GM19372 (cell line): ENCODE results near the gene BIRC7.
"Not testable (repeated sequence)": the region's sequence is repeated elsewhere in the genome, so short reads cannot be mapped to it uniquely, and the experiment has no call there.

Experiments
- ATAC-seq: cut with Tn5 transposase; IDR thresholded peaks from one replicate; pipeline ENCODE4 v1.9.1; 2021; ENCODE audit warnings: mild to moderate bottlenecking, low read depth, moderate library complexity; ENCODE audit not compliant: unreplicated experiment

BIRC7 gene

DNA sequence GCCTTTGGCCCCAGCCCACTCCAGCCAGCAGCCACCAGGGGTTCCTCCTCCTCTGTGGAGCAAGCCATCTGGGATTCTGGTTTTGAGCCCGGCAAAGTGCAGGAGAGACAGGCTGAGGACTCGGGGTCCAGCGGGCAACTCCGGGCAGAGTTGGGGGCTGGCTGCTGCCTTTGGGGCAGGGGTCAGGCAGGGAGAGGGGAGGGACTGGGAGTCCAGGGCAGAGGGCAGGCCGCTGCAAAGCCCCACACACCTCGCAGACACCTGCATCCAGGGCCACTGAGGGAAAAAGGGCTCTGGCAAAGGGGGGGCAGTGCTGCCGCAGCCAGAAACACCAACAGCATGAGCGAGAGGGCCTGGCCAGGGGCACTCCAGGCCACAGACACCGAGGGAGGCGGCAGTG, 8.8 kb downstream of the BIRC7 start:
- no peak for ATAC-seq

DNA sequence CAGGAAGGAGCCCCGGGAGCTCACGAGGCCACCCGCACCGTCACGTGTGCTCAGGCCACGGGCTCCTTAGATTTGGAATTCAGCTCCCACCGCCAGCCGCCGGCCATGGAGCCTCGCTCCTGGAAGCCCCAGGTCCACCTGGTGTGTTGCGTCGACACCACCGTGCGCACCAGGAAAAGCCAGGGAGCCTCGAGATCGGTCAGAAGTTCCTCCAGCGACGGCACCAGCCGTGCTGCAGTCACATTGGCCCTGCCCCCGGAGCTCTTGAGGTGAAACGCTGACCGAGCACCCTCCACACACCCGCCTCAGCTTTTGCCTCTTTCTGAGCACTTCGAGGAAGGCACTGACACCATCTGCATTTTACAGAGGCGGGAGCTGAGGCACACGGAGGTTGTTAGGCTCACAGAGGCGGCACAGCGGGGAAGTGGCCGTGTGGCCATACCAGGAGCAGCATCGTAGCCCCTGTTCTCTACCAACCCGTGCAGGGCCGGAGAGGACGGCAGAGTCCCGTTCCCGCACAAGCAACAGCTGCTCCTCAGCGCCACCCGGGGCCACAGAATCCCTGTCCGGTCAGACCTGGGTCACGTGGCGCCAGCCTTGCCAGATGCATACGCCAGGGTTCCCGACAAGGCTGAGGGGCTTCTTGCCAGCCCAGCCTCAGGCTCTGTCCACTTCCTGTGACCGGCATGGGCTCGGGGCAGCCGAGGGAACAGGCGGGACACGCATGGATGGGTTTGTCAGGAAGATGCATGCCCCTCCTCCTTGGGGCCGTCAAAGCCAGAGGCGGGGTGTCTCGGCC, 11.0 kb downstream of the BIRC7 start:
- no peak for ATAC-seq

DNA sequence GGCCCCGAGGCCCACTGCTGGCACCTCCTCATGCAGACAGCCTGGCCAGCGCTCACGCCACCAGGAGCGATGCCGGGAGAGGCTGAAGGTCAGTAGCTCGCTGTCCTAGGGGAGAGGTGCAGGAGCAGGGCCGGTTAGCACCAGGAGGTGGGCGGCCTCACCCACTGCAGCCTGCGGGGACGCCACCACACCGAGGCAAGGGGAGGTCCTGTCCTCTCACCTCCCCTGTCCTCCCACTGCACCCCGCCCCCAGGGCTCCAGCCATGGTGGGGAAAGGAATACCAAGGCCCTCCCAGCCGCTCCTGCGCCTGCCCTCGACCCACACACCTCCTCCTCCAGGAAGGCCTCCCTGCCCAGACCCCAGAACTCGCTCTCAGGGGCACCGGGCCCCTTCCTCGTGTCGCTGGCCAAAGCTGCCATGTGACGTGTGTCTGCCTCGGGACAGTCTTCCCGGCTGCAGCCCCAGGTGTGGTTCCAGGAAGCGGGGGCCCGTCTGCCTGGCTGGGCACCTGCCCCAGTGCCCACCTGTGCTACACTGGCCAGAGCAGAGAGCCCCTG, 12.0 kb downstream of the BIRC7 start:
- ATAC-seq, result no peak

DNA sequence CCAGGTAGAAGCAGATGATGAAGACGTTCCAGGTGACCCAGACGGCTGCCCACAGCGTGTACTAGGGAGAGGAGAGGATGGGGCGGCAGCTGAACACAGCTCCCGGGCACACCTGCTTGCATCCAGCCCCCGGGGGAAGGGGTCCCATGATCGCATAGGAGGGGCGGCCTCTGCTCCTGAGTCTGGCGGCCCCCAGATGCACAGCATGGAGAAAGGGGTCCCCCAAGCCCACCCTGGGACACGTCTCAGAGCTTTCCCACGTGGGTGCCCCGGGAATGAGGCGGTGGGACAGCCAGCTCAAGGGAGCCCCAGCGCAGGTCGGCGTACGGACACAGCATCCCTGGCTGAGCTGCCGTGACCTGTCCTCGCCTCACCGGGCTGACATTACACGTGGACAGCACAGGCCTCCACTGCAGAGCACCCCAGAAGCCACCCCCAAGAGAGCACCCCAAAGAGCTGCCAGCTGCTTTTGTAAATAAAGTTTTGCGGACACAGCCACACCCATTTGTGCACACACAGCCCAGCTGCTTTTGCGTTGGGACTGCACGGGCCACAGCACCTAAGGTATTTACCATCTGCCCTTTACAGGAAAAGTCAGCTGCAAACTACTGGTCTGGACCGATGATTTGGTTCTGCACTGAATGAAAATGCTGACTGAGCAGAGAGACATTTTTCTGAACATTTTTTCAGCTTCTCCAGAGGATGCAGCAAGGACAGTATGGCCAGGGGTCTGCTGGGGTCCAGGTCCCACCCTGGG, 13.3 kb downstream of the BIRC7 start:
- ATAC-seq, result no peak

DNA sequence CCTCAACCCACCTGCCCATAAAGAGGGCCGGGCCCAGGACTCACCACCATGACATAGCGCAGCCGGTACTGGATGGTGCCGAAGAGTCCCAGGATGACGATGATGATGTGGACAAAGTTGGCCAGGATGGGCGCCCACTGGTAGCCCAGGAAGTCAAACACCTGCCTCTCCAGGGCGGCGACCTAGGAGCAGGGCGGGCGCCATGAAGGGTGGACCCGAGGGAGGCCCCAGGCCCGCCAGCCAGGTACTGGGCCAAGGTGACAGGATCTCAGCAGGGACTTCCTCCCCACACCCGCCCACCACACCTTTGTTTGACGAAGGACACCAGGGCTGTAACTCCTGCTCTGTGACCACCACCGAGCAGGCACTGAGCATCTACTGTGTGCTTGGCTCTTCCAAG, 14.2 kb downstream of the BIRC7 start:
- no peak for ATAC-seq

DNA sequence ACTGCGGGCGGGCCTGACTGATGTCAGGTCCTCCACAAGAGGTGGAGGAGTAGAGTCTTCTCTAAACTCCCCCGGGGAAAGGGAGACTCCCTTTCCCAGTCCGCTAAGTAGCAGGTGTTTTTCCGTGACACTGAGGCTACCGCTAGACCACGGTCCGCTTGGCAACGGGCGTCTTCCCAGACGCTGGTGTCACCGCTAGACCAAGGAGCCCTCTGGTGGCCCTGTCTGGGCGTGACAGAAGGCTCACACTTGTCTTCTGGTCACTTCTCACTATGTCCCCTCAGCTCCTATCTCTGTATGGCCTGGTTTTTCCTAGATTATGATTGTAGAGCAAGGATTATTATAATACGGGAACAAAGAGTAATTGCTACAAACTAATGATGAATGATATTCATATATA, 15.6 kb downstream of the BIRC7 start:
- not testable (repeated sequence) for ATAC-seq

DNA sequence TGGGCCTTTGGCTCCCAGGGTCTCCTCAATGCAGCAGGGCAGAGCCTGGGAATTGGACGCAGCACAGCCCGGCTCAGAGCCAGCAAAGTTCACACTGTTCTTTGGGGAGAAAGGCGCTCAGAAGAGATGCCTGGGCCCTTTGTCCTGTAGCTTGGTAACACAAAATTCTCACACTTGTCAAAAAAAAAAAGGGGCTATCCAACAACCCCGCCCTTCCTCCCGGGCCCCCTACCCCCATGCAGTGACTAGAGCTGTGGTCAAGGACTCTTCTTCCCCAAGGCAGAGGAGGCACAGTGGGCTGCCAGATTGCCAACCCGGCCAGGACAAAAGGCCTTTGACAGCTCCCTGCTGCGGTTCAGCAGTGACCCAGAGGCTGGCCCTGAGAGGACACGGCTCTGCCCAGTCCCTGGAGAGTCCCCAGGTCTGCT, 16.6 kb downstream of the BIRC7 start:
- no peak for ATAC-seq

DNA sequence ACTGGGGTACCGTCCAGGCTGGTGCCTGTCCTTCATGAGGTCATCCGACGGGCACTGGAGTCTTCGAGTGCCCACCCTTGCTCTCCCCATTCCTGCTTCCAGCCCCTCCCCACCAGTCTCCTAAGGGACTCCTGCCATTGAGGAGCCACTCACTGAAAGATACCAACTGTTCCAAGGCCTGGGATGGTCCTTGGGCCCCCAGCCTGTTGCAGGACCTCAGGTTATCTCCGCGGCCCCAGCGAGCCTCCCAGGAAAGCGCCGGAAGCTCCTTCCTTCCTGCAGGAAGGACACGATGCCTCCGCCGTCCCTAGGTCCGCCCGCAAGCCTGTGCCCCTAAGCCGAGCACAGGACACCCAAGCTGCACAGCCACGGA, 17.3 kb downstream of the BIRC7 start:
- no peak for ATAC-seq

DNA sequence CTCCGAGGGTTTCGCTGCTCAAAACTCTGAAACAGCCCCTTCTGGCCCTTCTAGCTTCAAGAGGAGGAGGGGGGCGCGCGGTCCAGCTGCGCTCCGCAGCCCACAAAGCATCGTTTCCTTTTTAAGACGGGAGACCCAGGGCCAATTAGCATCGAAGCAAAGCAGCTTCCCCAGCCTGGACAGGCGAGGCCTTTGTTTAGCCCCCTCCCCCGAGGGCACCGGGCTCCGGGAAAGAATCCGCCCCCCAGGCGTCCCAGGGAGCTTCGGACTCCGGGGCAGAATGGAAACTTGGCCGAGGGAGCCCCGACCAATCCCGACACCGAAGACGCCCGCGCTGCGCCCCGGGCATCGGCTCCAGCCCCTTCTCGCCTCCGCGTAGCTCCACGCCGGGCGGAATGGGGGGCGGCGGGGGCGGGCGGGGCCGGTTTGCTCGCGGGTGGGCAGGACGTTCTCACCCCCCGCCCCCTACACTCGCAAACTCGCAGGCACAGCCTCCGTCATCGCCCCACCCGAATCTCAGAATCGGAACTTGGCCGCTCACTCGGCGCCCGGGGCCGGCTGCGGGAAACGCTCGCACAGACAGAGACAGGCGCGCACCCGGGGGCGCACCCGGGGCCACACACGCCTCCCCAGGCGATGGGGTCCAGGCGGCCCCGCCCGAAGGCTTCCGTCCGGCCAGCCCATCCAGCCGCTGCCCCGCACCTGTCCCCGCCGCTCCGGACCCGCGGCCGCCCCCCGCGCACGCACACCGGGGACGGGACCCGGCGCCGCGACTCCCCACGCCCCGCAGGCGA, 17.9 kb downstream of the BIRC7 start:
- no peak for ATAC-seq

DNA sequence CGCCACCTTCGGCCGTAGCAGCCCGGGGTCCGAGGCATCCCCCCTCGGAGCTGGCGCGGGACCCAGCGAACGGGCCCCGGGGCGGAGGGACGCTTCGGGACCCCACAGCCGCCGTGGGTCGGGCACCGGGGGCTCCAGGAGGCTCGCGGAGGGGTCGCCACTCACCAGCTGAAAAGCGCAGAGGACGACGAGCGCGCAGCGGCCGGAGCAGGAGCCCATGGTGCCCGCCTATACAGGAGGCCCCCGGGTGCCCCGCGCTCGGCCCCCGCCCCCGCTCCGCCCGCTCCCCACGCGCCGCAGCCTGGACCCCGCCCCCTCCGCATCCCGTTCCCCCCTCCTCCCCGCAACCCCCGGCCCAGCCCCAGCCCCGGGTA, 18.5 kb downstream of the BIRC7 start, which contains the start of gene NKAIN4:
TSS of gene NKAIN4 (minus strand) at position 232 of the 374 bp plus-strand sequence. CDS start at position 219, 13 bp downstream.
- no peak for ATAC-seq

DNA sequence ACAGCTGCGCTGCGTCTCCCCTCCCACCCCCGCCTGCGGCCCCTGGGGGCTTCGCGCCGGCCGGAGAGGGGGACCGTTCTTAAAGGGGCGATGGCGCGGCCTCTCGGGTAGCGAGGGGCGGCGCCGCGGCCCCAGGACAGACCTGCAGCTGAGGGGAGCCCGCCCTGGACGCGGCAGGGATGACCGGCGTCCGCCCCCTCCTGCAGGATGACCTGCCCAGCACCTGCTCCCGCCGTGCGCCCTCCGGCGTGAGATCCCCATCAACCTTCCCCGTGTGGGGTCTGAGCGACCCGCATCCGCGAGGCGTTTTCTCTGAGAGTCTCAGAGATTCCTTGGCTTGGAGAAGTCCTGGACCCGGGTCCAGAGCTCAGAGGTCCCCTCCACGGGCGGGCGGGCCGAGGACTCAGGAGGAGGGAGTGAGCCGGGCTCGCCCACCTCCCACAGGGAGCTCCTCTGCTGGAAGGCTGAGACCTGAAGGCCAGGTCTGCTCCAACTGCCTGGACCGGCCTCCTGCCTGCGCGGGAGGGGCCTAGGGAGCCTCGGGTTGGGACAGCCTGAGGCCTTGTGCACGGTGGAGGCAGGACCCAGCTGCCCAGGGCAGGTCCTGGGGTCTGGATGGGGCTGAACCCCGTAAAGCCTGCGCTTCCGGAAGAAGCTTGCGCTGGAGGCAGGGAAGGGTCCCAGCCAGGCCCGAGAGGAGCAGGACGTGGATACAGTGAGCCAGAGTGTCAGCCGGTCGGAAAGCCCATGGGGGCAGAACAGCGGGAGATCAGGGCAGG, 19.1 kb downstream of the BIRC7 start:
- no peak for ATAC-seq

DNA sequence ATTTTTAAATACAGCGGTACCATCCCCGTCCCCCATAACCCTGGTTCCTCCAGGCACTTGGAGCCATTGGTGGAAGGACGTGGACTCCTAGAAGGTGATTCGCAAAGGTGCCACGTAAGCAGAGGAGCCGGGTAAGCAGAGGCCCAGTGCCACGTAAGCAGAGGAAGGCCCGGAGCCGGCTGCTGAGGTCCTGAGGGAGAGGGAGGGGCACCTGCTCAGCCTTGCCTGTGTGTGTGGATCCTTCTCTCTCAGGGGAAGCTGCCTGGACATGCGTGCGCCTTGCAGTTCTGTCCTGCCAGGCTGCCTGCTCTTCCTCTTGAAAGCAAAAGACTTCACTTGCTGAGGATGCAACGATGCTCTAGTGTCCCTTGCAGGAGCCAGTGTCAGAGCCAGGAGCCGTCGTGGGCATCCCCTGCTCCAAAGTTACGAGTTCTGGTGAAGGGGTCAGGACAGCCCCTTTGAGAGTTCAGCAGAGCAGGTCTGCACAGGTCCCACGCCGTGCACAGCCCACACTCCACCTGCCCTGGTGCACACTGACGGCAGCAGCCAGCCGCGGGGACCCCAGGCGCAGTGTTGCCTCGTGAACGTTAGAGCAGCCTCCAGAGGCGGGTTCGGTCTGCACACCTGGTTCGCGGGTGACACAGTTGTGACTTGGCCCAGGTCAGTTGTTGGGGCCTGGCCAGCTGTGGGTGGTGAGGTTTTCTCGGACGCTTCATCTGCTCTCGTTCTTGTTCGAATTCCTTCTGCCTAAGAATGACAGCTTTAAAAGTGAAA, 20.4 kb downstream of the BIRC7 start:
- ATAC-seq, result no peak

DNA sequence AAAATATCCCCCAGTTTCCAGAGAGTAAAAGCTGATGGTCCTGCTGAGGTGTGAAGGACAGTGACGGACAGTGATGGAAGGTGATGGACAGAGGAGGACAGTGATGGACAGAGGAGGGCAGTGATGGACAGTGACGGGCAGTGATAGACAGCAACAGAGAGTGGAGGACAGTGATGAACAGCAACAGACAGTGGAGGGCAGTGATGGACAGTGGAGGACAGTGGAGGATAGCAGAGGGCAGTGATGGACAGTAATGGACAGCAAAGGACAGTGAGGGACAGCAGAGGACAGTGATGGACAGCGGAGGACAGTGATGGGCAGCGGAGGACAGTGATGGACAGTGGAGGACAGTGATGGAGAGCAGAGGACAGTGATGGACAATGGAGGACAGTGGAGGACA, 21.2 kb downstream of the BIRC7 start:
- ATAC-seq, result no peak

DNA sequence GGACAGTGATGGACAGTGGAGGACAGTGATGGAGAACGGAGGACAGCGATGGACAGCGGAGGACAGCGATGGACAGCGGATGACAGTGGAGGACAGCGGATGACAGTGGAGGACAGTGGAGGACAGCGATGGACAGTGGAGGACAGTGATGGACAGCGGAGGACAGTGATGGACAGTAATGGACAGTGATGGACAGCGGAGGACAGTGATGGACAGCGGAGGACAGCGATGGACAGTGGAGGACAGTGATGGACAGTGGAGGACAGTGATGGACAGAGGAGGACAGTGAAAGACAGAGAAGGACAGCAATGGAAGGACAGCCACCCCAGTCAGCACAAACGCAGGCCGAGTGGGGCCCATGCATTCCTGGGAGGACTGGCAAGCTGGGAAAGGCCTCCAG, 21.9 kb downstream of the BIRC7 start:
- no peak for ATAC-seq

DNA sequence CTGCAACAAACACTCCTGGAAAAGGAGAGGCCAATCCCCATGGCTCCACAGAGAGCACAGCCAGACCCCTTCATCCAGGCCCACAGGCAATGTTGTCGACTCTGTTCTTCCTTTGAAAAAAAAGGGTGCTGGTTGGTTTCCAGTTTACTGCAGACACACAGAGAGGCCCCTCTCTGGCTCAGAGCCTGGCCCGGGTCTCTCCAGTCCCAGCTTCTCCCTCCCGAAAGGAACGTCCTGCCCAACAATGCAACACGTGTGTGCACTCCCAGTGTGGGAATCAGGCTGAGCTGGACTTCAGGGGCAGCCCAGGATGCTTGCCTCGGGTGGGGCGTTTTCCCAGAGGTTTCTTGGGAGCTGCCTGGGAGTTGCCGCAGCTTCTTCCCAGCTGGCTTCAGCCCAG, 23.1 kb downstream of the BIRC7 start:
- ATAC-seq, result no peak

DNA sequence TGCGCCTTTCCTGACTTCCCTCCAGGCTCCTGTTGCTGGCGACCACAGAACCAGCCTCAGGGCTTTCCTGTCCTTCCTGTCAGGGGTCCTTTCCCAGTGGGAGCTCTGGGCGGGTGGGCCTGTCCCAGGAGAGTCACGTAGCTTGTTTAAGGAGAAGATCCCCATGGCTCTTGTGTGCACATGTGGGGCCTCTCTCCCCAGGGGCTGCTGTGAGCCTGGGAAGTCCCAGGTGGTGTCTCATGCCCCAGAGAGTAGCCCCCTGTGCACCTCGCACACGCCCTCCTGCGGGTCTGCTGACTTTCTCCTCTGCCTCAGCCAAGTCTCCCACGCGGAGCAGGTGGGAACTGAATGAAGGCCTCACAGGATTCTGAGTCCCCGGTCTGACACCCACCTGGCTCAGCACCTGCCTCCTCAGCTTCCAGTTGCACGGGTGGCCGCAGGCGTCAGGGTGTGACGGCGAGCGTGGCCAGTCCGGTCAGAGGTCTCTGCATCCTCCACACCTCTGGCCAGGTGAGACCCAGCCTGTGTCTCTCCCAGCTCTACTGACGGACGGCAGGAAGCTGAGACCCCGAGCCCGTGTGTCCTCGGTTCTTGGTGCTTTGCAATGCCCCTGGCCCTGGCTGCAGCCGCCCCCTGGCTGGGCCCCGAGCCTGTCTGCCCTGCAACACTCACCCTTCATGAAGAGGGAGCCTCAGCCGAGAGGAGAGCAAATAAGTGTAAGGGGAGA, 24.2 kb downstream of the BIRC7 start:
- ATAC-seq, result no peak

DNA sequence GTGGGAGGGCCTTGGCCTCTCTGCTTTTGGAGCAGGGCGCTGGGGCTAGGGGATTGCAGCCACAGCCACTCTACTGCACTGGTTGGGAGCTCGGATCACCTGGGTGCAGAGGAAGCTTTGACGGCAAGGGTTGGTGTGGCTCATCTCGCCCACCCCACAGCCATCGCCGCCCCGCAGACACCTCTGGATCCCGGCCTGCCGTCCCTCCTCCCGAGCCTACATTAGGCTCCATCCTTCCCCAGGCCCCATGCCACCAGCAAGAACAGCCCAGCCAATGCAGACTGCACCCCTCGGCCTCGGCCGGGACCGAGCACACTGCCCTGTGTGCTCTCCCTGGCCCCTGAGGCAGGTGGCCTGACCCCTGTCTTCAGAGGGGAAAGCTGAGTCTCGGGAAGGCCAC, 24.8 kb downstream of the BIRC7 start:
- no peak for ATAC-seq

DNA sequence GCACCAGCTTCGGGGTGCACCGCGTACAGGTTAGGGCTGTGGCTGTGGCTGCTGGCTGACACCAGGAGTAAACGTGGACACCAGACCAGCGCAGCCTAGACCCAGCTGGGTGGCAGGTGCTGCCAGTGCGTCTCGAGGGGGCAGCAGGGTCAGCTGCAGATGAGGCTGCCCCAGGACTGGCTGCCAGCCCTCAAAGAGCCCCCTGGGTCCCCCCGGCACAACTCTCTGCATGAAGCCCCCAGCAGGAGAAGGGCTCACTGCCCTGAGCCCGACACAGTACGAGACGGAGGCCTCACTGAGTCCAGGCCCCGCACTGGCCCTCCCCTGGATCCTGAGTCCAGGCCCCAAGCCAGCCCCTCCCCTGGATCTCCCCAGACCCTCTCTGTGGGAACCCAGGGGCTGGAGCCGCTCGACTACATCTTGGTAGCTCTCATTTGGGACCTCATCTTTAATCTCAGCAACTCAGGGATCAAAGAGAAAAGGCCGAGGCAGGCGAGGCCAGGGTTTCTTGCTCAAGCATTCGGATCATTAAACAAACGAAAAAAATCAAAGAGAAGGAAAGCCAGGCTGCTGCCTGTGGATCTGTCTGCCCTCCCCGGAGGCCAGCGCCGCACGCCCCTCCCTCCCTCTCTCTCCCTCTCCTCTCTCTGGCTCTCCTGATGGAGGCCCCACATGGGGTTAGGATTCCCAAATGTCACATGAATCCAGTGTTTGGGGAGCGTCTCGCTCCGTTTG, 25.5 kb downstream of the BIRC7 start:
- ATAC-seq, result no peak
